A549 (cell line): ENCODE data around the gene OTUD3. TPM values are rescaled to one million over a fixed set of nuclear protein-coding genes. Genes with fewer than 3 reads are reported as not detected.

Source experiments
- ATAC-seq, 2 experiments: fragments of 200-7000 bp in 1 of 2; fragments of >200 bp in 1 of 2; cut with Nextera tagmentation in 1 of 2; cut with Tn5 transposase in 1 of 2; 3 replicates each; pipeline versions ENCODE4 v1.8.0 to v1.9.1; 2018 to 2020; ENCODE audit warnings: mild to moderate bottlenecking in 1 of 2, moderate library complexity in 1 of 2
- CTCF ChIA-PET: fragments of 300-600 bp; sonication (Branson Sonifier 250); formaldehyde crosslinking; extraction: SDS; loops from one replicate; lab custom pipeline; 2021; ENCODE audit warnings: antibody characterized with exemption, inconsistent platforms; lab: Yijun Ruan, JAX
- POLR2A ChIA-PET: fragments of 350-600 bp; formaldehyde crosslinking; extraction: SDS; loops from one replicate; lab custom pipeline; 2021; ENCODE audit warnings: antibody characterized with exemption, inconsistent platforms; lab: Yijun Ruan, JAX
- DNase-seq, 2 experiments: peaks; one replicate each; pipeline versions ENCODE4 v3.0.0 to v3.0.0-alpha.2; 2011 to 2016; ENCODE audit warnings: low read depth in 1 of 2, low spot score in 1 of 2
- FAIRE-seq: peaks from 2 replicates; lab custom pipeline; 2011; peaks lifted over from hg19 to GRCh38; lab: Jason Lieb, UNC
- H3K27ac ChIP-seq, 2 experiments: fragments of >200 bp; sonication (Bioruptor Twin); formaldehyde crosslinking; 3 replicates each; pipeline ENCODE4 v1.5.1; 2016 to 2017
- H3K4me1 ChIP-seq: fragments of >200 bp; sonication (Bioruptor Twin); formaldehyde crosslinking; 3 replicates; pipeline ENCODE4 v1.6.1; 2016
- H3K4me2 ChIP-seq: fragments of >200 bp; sonication (Bioruptor Twin); formaldehyde crosslinking; 3 replicates; pipeline ENCODE4 v1.6.1; 2016
- H3K4me3 ChIP-seq: fragments of >200 bp; sonication (Bioruptor Twin); formaldehyde crosslinking; 3 replicates; pipeline ENCODE4 v1.5.1; 2016
- H3K9me3 ChIP-seq: fragments of >200 bp; sonication (Bioruptor Twin); formaldehyde crosslinking; 3 replicates; pipeline ENCODE4 v1.6.1; 2016
- CBX8 ChIP-seq: fragments of 200-600 bp; sonication (generic); IDR thresholded peaks from 2 replicates; pipeline ENCODE4 v1.6.1; 2016
- EP300 ChIP-seq, 2 experiments: fragments of >200 bp; sonication (Bioruptor Twin); formaldehyde crosslinking; IDR thresholded peaks; 2 replicates in 1 of 2; 3 replicates in 1 of 2; pipeline ENCODE4 v1.6.1; 2016 to 2017
- FOXS1 ChIP-seq: fragments of 250-450 bp; sonication (Bioruptor Pico); IDR thresholded peaks from 2 replicates; pipeline ENCODE4 v1.5.0; 2020; ENCODE audit warnings: mild to moderate bottlenecking, moderate library complexity
- HOXB13 ChIP-seq: fragments of 250-450 bp; sonication (Bioruptor Pico); IDR thresholded peaks from 2 replicates; pipeline ENCODE4 v1.5.0; 2020; ENCODE audit warnings: low read depth, mild to moderate bottlenecking, moderate library complexity
- JUN ChIP-seq, 2 experiments: fragments of >200 bp; sonication (Bioruptor Twin); formaldehyde crosslinking; IDR thresholded peaks; 2 replicates in 1 of 2; 3 replicates in 1 of 2; pipeline ENCODE4 v1.6.1; 2016 to 2017
- KDM5A ChIP-seq: fragments of 200-600 bp; sonication (generic); IDR thresholded peaks from 2 replicates; pipeline ENCODE4 v1.6.1; 2016; ENCODE audit warnings: antibody characterized with exemption, mild to moderate bottlenecking
- MYC ChIP-seq: IDR thresholded peaks from 2 replicates; pipeline ENCODE4 v1.6.1; 2012; ENCODE audit warnings: mild to moderate bottlenecking, inconsistent platforms, low read length, improper control_type of control experiment, borderline replicate concordance
- NPAS2 ChIP-seq: fragments of 250-450 bp; sonication (Bioruptor Pico); IDR thresholded peaks from 2 replicates; pipeline ENCODE4 v1.8.0; 2022; ENCODE audit warnings: mild to moderate bottlenecking, moderate library complexity, borderline replicate concordance
- NR3C1 ChIP-seq: fragments of >200 bp; sonication (Bioruptor Twin); formaldehyde crosslinking; IDR thresholded peaks from 3 replicates; pipeline ENCODE4 v1.6.1; 2017
- POLR2A ChIP-seq: IDR thresholded peaks from 2 replicates; pipeline ENCODE4 v1.6.1; 2012; ENCODE audit warnings: mild to moderate bottlenecking, low read length
- POLR2AphosphoS2 ChIP-seq: conservative IDR thresholded peaks from 2 replicates; pipeline ENCODE4 v1.6.1; 2012; ENCODE audit warnings: low read length, improper control_type of control experiment, inconsistent platforms
- RARB ChIP-seq: fragments of 250-450 bp; sonication (Bioruptor Pico); IDR thresholded peaks from 2 replicates; pipeline ENCODE4 v1.8.0; 2021; ENCODE audit warnings: mild to moderate bottlenecking, moderate library complexity
- RNF2 ChIP-seq: fragments of 200-600 bp; sonication (generic); IDR thresholded peaks from 2 replicates; pipeline ENCODE4 v1.6.1; 2016; ENCODE audit warnings: low read depth, mild to moderate bottlenecking, antibody characterized with exemption, moderate library complexity, borderline replicate concordance
- SREBF2 ChIP-seq: fragments of 450-650 bp; IDR thresholded peaks from 2 replicates; pipeline ENCODE4 v1.6.1; 2014; ENCODE audit warnings: mild to moderate bottlenecking, moderate library complexity
- TP53 ChIP-seq: fragments of 250-450 bp; sonication (Bioruptor Pico); IDR thresholded peaks from 2 replicates; pipeline ENCODE4 v1.5.0; 2021; ENCODE audit warnings: mild to moderate bottlenecking, moderate library complexity
- ZNF302 ChIP-seq: fragments of 250-450 bp; sonication (Bioruptor Pico); IDR thresholded peaks from 2 replicates; pipeline ENCODE4 v1.9.0; 2021; ENCODE audit warnings: inconsistent platforms, mild to moderate bottlenecking, moderate library complexity
- ZSCAN20 ChIP-seq: fragments of 250-450 bp; sonication (Bioruptor Pico); IDR thresholded peaks from 2 replicates; pipeline ENCODE4 v1.8.0; 2022; ENCODE audit warnings: mild to moderate bottlenecking, moderate library complexity
- WGBS: methylation state at CpG from one replicate; pipeline ENCODE4 v1.1.6; 2017; ENCODE audit errors: missing lambda C conversion rate; 5-methylcytosine and 5-hydroxymethylcytosine counted together
- polyA plus RNA-seq, 4 experiments: library from polyadenylated mRNA; depleted of rRNA in 3 of 4; stranded (reverse); fragments of >200 nt; fragmentation: RNase III in 1 of 4; extraction: RNeasy Plus Mini Kit Qiagen cat#74134 plus additional on column Dnase treatment in 1 of 4; gene quantifications; 2 replicates in 3 of 4; 3 replicates in 1 of 4; pipeline ENCODE4 v1.2.3, GENCODE V29; 2011 to 2017
- TF ChIP-seq, protein P1 (sequence below): IDR thresholded peaks from 2 replicates; pipeline ENCODE4 v1.6.1; 2012
- TF ChIP-seq, protein P2 (sequence below): fragments of >200 bp; sonication (Bioruptor Twin); formaldehyde crosslinking; IDR thresholded peaks from 3 replicates; pipeline ENCODE4 v1.5.1; 2016
- TF ChIP-seq, protein P3 (sequence below): fragments of 250-450 bp; sonication (Bioruptor Pico); IDR thresholded peaks from 2 replicates; pipeline ENCODE4 v1.5.0; 2020; ENCODE audit warnings: low read depth, mild to moderate bottlenecking, moderate library complexity
- TF ChIP-seq, protein P4 (sequence below): IDR thresholded peaks from 2 replicates; pipeline ENCODE4 v1.6.1; 2012
- TF ChIP-seq, protein P5 (sequence below): fragments of 150-350 bp; IDR thresholded peaks from 2 replicates; pipeline ENCODE4 v1.6.1; 2014; ENCODE audit warnings: low read depth, mild to moderate bottlenecking, low read length

The OTUD3 gene
- polyA plus RNA-seq, 2 of the 4 experiments (the other 2 are of a cell fraction): 3.5 to 4.9 TPM

DNA sequence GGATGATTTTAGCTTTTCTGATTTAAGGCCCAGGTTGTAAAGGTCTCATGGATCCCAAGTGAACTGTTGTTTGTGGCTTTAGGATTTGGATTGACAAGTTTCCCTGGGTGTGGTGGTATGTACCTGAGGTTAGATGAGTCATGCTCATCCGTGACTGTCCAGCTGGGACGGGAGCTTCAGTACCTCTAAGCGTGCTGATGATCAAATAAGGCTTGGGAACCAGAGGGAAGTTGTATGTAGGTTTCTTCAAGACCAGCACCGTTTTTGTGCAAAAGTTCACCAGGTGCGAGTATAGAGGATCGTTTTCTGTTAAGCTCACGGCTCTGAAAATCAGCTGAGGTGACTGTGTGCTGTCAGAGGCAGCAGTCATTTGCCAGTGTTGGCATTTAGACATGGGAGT is 21.4 kb downstream of the OTUD3 start:
- ATAC-seq (no peak), DNase-seq (no peak), FAIRE-seq (no peak)
- ChIA-PET POLR2A (no interaction called here), CTCF (no interaction called here)
- H3K27ac ChIP-seq: no peak overlapping the region
- no peaks in the 10 kb centered on the region for H3K9me3 ChIP-seq
- no peak overlapping the region for H3K4me2 ChIP-seq
- WGBS: 84% methylated on average over 7 of the region's 7 CpGs
- TF ChIP-seq, protein P1, sequence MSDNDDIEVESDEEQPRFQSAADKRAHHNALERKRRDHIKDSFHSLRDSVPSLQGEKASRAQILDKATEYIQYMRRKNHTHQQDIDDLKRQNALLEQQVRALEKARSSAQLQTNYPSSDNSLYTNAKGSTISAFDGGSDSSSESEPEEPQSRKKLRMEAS: no peak
- no peak for TF ChIP-seq SREBF2
- TF ChIP-seq RARB (CRISPR knock-in tag): no peak
- TF ChIP-seq, protein P2, sequence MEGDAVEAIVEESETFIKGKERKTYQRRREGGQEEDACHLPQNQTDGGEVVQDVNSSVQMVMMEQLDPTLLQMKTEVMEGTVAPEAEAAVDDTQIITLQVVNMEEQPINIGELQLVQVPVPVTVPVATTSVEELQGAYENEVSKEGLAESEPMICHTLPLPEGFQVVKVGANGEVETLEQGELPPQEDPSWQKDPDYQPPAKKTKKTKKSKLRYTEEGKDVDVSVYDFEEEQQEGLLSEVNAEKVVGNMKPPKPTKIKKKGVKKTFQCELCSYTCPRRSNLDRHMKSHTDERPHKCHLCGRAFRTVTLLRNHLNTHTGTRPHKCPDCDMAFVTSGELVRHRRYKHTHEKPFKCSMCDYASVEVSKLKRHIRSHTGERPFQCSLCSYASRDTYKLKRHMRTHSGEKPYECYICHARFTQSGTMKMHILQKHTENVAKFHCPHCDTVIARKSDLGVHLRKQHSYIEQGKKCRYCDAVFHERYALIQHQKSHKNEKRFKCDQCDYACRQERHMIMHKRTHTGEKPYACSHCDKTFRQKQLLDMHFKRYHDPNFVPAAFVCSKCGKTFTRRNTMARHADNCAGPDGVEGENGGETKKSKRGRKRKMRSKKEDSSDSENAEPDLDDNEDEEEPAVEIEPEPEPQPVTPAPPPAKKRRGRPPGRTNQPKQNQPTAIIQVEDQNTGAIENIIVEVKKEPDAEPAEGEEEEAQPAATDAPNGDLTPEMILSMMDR: no peak
- TF ChIP-seq KDM5A: no peak
- no peak for TF ChIP-seq FOXS1 (CRISPR knock-in tag)
- TF ChIP-seq JUN (IDR thresholded peaks at IDR 0.05): no peak
- TF ChIP-seq, protein P3, sequence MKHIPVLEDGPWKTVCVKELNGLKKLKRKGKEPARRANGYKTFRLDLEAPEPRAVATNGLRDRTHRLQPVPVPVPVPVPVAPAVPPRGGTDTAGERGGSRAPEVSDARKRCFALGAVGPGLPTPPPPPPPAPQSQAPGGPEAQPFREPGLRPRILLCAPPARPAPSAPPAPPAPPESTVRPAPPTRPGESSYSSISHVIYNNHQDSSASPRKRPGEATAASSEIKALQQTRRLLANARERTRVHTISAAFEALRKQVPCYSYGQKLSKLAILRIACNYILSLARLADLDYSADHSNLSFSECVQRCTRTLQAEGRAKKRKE (CRISPR knock-in tag): no peak
- no peak for TF ChIP-seq RNF2
- no peak for TF ChIP-seq POLR2A
- TF ChIP-seq HOXB13 (CRISPR knock-in tag): no peak
- TF ChIP-seq CBX8: no peak
- no peak for TF ChIP-seq MYC
- TF ChIP-seq ZSCAN20 (CRISPR knock-in tag): no peak
- no peak for TF ChIP-seq NPAS2 (CRISPR knock-in tag)
- no peak for TF ChIP-seq TP53 (CRISPR knock-in tag)
- no peak for TF ChIP-seq EP300 (IDR thresholded peaks at IDR 0.05)
- TF ChIP-seq POLR2AphosphoS2: no peak
- TF ChIP-seq NR3C1: no peak
- H3K4me1 ChIP-seq: no peaks in the 10 kb centered on the region
- H3K4me3 ChIP-seq: no peak overlapping the region

DNA sequence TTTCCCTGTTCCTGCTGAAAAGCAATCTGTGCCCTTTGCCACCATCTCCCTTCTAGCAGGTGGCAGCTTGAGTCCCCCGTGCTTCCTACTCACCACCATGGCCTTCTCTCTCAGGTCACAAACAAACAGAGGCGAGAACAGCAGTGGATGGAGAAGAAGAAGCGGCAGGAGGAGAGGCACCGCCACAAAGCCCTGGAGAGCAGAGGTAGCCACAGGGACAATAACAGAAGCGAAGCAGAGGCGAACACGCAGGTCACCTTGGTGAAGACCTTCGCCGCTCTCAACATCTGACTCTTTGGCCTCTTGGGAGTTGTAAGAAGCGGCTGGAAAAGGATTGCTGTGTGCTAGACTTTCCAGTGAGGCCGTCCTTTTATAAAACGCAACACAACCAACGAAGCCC is 25.3 kb downstream of the OTUD3 start:
- H3K4me2 ChIP-seq: no peak overlapping the region
- DNase-seq: no peak
- 92% methylated on average over 13 of the region's 13 CpGs for WGBS
- ChIA-PET POLR2A (no interaction called here), CTCF (interaction anchor here (0.8 to 1.5 kb wide), 2 partner anchors 10 to 25 kb away, joined by 3 to 5 read pairs; partner anchors contain the start of gene OTUD3)
- H3K9me3 ChIP-seq: no peaks in the 10 kb centered on the region
- H3K4me1 ChIP-seq: no peaks in the 10 kb centered on the region
- FAIRE-seq: no peak
- ATAC-seq: no peak
- TF ChIP-seq, protein P4, sequence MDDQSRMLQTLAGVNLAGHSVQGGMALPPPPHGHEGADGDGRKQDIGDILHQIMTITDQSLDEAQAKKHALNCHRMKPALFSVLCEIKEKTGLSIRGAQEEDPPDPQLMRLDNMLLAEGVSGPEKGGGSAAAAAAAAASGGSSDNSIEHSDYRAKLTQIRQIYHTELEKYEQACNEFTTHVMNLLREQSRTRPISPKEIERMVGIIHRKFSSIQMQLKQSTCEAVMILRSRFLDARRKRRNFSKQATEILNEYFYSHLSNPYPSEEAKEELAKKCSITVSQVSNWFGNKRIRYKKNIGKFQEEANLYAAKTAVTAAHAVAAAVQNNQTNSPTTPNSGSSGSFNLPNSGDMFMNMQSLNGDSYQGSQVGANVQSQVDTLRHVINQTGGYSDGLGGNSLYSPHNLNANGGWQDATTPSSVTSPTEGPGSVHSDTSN: no peak
- TF ChIP-seq, protein P5, sequence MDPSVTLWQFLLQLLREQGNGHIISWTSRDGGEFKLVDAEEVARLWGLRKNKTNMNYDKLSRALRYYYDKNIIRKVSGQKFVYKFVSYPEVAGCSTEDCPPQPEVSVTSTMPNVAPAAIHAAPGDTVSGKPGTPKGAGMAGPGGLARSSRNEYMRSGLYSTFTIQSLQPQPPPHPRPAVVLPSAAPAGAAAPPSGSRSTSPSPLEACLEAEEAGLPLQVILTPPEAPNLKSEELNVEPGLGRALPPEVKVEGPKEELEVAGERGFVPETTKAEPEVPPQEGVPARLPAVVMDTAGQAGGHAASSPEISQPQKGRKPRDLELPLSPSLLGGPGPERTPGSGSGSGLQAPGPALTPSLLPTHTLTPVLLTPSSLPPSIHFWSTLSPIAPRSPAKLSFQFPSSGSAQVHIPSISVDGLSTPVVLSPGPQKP: no peak
- TF ChIP-seq ZNF302: no peak
- H3K27ac ChIP-seq: no peak overlapping the region
- no peak overlapping the region for H3K4me3 ChIP-seq
